ENCODE data around the gene LRIT2. TPM values are rescaled to one million over a fixed set of nuclear protein-coding genes. Genes with fewer than 3 reads are reported as not detected.

LRIT2 gene
- total RNA-seq, 1 experiment from 2014 or later: not detected

DNA sequence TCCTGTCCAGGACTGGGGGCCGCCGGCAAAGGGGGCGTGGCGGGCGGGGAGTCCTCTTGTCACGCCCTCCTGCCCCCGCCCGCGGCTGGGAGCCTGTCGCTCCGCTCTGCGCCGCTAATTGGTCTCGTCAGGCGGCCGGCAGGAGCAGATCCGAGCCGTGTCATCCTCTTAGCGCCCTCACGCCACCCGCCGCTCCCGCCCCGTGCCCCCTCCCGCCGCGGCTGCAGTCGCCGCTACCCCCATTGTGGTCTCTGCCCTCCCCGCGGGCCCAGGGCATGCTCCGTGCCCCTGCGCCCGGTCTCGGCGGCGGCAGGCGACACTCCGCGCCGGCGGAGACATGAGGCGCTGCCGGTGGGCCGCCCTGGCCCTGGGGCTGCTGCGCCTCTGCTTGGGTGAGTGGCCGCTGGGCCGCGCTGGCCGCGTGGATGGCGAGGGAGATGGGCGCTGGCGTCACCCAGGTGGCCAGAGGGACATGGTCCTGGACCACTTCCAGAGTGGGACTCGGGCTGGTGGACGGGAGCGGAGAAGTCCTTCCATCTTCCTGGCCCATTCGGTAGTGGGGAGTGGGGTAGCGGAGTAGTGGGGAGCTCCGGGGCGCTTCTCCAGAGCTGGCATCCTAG is 30.8 kb downstream of the LRIT2 start, which contains the start of gene CDHR1:
Gene CDHR1, plus strand, starts transcription at position 114 of the 620 bp plus-strand sequence. Its CDS starts 224 bp downstream, at position 338.
- Histone ChIP-seq H3K36me3 (ENCODE audit: low read depth) (no peaks in the 10 kb centered on the region), H3K4me3 (no peak within 1 kb of the TSS), H3K27ac (no peak within 1 kb of the TSS), H3F3A (ENCODE audit: insufficient read depth, low read depth) (no peaks in the 10 kb centered on the region), H3K79me2 (ENCODE audit: low read depth) (no peaks in the 10 kb centered on the region), H3K9me3 (ENCODE audit: insufficient read depth, low read depth) (no peaks in the 10 kb centered on the region), H3K9me2 (ENCODE audit: insufficient read depth) (no peaks in the 10 kb centered on the region), H2AFZ (no peak within 1 kb of the TSS), H3K4me2 (no peak within 1 kb of the TSS), H3K27me3 (ENCODE audit: insufficient read depth, low read depth) (peaks cover 92% of the 10 kb centered on the region), H3K4me1 (replicated peaks; ENCODE audit: insufficient read depth) (no peaks in the 10 kb centered on the region), H4K20me1 (ENCODE audit: insufficient read depth) (0 out of 2 replicates have a peak, but pooled peaks cover 9% of the 10 kb centered on the region)
- DNase-seq: no peak
- ChIA-PET CTCF (no interaction called here), POLR2A (ENCODE audit: unreplicated experiment) (no interaction called here)
- BruUV-seq (replicated peaks): no TSS peak
- TF ChIP-seq, protein P1, sequence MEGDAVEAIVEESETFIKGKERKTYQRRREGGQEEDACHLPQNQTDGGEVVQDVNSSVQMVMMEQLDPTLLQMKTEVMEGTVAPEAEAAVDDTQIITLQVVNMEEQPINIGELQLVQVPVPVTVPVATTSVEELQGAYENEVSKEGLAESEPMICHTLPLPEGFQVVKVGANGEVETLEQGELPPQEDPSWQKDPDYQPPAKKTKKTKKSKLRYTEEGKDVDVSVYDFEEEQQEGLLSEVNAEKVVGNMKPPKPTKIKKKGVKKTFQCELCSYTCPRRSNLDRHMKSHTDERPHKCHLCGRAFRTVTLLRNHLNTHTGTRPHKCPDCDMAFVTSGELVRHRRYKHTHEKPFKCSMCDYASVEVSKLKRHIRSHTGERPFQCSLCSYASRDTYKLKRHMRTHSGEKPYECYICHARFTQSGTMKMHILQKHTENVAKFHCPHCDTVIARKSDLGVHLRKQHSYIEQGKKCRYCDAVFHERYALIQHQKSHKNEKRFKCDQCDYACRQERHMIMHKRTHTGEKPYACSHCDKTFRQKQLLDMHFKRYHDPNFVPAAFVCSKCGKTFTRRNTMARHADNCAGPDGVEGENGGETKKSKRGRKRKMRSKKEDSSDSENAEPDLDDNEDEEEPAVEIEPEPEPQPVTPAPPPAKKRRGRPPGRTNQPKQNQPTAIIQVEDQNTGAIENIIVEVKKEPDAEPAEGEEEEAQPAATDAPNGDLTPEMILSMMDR (conservative IDR thresholded peaks at IDR 0.05): no peak
- TF ChIP-seq EZH2 (IDR thresholded peaks at IDR 0.05; ENCODE audit: low read depth): no peak
- intact Hi-C loops (cut with micrococcal nuclease; ENCODE audit: unreplicated experiment): no loop called here

DNA sequence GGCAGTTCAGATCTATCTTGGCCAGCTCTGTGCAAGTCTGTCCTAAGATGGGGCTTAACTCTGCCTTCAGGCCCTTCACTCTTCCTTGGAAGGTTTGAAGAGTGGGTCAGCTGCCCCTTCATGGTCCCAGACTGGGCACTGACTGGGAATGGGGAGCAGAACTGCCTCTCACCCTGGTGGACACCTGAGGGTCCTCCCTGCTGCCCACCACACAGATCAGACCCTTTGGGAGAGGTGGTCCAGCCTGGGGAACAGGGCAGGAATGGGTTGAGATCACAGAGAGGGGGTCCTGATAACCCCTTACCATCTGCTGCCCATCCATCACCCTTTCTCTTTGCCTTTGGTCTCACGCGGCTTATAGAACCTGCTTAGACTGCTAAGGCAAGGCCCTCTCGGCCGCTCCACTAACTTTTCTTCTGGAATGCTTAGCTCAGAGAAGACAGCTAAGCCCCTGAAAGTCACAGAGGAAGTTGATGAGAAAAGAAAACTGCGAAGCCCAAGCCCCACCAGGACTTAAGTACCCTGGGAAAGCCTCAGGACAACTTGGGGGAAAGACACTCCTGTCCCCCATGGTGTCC is 31.4 kb downstream of the LRIT2 start:
- H2AFZ ChIP-seq: no peak overlapping the region
- no peaks in the 10 kb centered on the region for H3K36me3 ChIP-seq (ENCODE audit: low read depth)
- 0 out of 2 replicates have a peak, but pooled peaks cover 9% of the 10 kb centered on the region for H4K20me1 ChIP-seq (ENCODE audit: insufficient read depth)
- no peaks in the 10 kb centered on the region for H3K4me1 ChIP-seq (replicated peaks; ENCODE audit: insufficient read depth)
- DNase-seq: no peak
- ChIA-PET CTCF (no interaction called here), POLR2A (ENCODE audit: unreplicated experiment) (no interaction called here)
- H3K4me2 ChIP-seq: no peak overlapping the region
- peaks cover 92% of the 10 kb centered on the region for H3K27me3 ChIP-seq (ENCODE audit: insufficient read depth, low read depth)
- TF ChIP-seq, protein P1 (conservative IDR thresholded peaks at IDR 0.05): no peak
- no peak for TF ChIP-seq EZH2 (IDR thresholded peaks at IDR 0.05; ENCODE audit: low read depth)
- H3F3A ChIP-seq (ENCODE audit: insufficient read depth, low read depth): no peaks in the 10 kb centered on the region
- H3K27ac ChIP-seq: no peak overlapping the region
- BruUV-seq (replicated peaks): no TSS peak
- H3K79me2 ChIP-seq (ENCODE audit: low read depth): no peaks in the 10 kb centered on the region
- intact Hi-C loops (cut with micrococcal nuclease; ENCODE audit: unreplicated experiment): no loop called here
- no peak overlapping the region for H3K4me3 ChIP-seq
- H3K9me2 ChIP-seq (ENCODE audit: insufficient read depth): no peaks in the 10 kb centered on the region
- no peaks in the 10 kb centered on the region for H3K9me3 ChIP-seq (ENCODE audit: insufficient read depth, low read depth)

DNA sequence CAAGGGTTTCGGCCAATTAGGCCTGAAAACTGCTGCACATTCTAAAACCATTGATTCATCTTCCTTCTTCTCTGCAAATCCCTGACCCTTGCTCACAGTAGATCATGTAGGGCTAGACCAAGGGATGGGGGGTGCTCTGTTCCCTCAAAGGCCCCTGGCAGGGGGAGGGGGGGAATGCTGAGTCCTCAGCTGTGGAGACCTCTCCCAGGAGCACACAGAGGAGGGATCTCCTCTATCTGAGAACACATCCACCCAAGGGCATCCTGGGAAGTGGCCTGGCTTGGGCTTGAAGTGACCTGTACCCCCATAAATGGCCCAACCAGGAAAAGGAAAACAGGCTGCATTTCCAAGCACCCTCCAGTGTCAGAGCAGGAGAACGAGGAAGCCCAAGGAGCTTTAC is 32.0 kb downstream of the LRIT2 start:
- no peak overlapping the region for H3K27ac ChIP-seq
- no TSS peak for BruUV-seq (replicated peaks)
- no peaks in the 10 kb centered on the region for H3F3A ChIP-seq (ENCODE audit: insufficient read depth, low read depth)
- peaks cover 92% of the 10 kb centered on the region for H3K27me3 ChIP-seq (ENCODE audit: insufficient read depth, low read depth)
- no peak for DNase-seq
- POLR2A ChIA-PET (ENCODE audit: unreplicated experiment): no interaction called here
- H3K79me2 ChIP-seq (ENCODE audit: low read depth): no peaks in the 10 kb centered on the region
- H3K9me3 ChIP-seq (ENCODE audit: insufficient read depth, low read depth): no peaks in the 10 kb centered on the region
- intact Hi-C loops (cut with micrococcal nuclease; ENCODE audit: unreplicated experiment): no loop called here
- no peaks in the 10 kb centered on the region for H3K36me3 ChIP-seq (ENCODE audit: low read depth)
- CTCF ChIA-PET: no interaction called here
- no peak overlapping the region for H2AFZ ChIP-seq
- 0 out of 2 replicates have a peak, but pooled peaks cover 9% of the 10 kb centered on the region for H4K20me1 ChIP-seq (ENCODE audit: insufficient read depth)
- no peaks in the 10 kb centered on the region for H3K9me2 ChIP-seq (ENCODE audit: insufficient read depth)
- no peak overlapping the region for H3K4me2 ChIP-seq
- no peaks in the 10 kb centered on the region for H3K4me1 ChIP-seq (replicated peaks; ENCODE audit: insufficient read depth)
- TF ChIP-seq, protein P1 (conservative IDR thresholded peaks at IDR 0.05): no peak
- no peak for TF ChIP-seq EZH2 (IDR thresholded peaks at IDR 0.05; ENCODE audit: low read depth)
- no peak overlapping the region for H3K4me3 ChIP-seq

All from PC-9 (cell line).